RWPE2 (cell line): ENCODE data around the gene ARRB2.

Experiments
- ATAC-seq: fragments of 200-7000 bp; cut with Tn5 transposase; 3 replicates; pipeline ENCODE4 v1.9.1; 2021; ENCODE audit warnings: low read depth
- DNase-seq: peaks from one replicate; pipeline ENCODE4 v3.0.0-alpha.2; 2020; ENCODE audit warnings: low spot score
- H3K27ac ChIP-seq: fragments of 450-650 bp; 2 replicates; pipeline ENCODE4 v1.5.1; 2017; ENCODE audit warnings: mild to moderate bottlenecking; ENCODE audit not compliant: poor library complexity, severe bottlenecking
- H3K27me3 ChIP-seq: fragments of 250-450 bp; sonication (Bioruptor Pico); 2 replicates; pipeline ENCODE4 v1.5.1; 2021; ENCODE audit warnings: mild to moderate bottlenecking, moderate library complexity; ENCODE audit not compliant: insufficient read depth, poor library complexity, severe bottlenecking
- H3K36me3 ChIP-seq: fragments of 250-450 bp; sonication (Bioruptor Pico); 2 replicates; pipeline ENCODE4 v1.5.1; 2020; ENCODE audit warnings: low read depth, mild to moderate bottlenecking, moderate library complexity
- H3K4me1 ChIP-seq: fragments of 250-450 bp; sonication (Bioruptor Pico); 2 replicates; pipeline ENCODE4 v1.5.1; 2021; ENCODE audit warnings: mild to moderate bottlenecking, moderate library complexity; ENCODE audit not compliant: insufficient read depth, poor library complexity, severe bottlenecking
- H3K4me3 ChIP-seq: fragments of 250-450 bp; sonication (Bioruptor Pico); 2 replicates; pipeline ENCODE4 v1.5.1; 2021; ENCODE audit warnings: mild to moderate bottlenecking, moderate library complexity; ENCODE audit not compliant: severe bottlenecking
- H3K9me3 ChIP-seq: fragments of 250-450 bp; sonication (Bioruptor Pico); 2 replicates; pipeline ENCODE4 v1.5.1; 2021; ENCODE audit warnings: mild to moderate bottlenecking, moderate library complexity; ENCODE audit not compliant: severe bottlenecking
- CTCF ChIP-seq: fragments of 450-650 bp; IDR thresholded peaks from one replicate; pipeline ENCODE4 v1.5.1; 2017; ENCODE audit warnings: mild to moderate bottlenecking, moderate library complexity; ENCODE audit not compliant: poor library complexity, severe bottlenecking

ARRB2 gene

GRCh38 chr17:4719684-4720221 lies 9.3 kb downstream of the ARRB2 start:
- DNase-seq (no peak), ATAC-seq (no peak)
- no peaks in the 10 kb centered on the region for H3K27me3 ChIP-seq
- no peak for TF ChIP-seq CTCF
- H3K9me3 ChIP-seq: no peaks in the 10 kb centered on the region
- H3K4me1 ChIP-seq: peaks cover 8% of the 10 kb centered on the region
- no peak overlapping the region for H3K27ac ChIP-seq
- H3K4me3 ChIP-seq: no peak overlapping the region
- H3K36me3 ChIP-seq: peaks cover 10% of the 10 kb centered on the region

GRCh38 chr17:4720787-4721186 lies 10.4 kb downstream of the ARRB2 start:
- peaks cover 10% of the 10 kb centered on the region for H3K36me3 ChIP-seq
- no peak for TF ChIP-seq CTCF
- H3K4me1 ChIP-seq: peaks cover 8% of the 10 kb centered on the region

GRCh38 chr17:4721203-4722135 lies 11.0 kb downstream of the ARRB2 start:
- no peaks in the 10 kb centered on the region for H3K27me3 ChIP-seq
- H3K4me1 ChIP-seq: peaks cover 8% of the 10 kb centered on the region
- no peak overlapping the region for H3K27ac ChIP-seq
- ATAC-seq (peak; percentile 70), DNase-seq (no peak)
- peaks cover 10% of the 10 kb centered on the region for H3K36me3 ChIP-seq
- no peaks in the 10 kb centered on the region for H3K9me3 ChIP-seq
- H3K4me3 ChIP-seq: no peak overlapping the region
- TF ChIP-seq CTCF: no peak

More at GRCh38 chr17:4720787-4721186, 10.4 kb downstream of the ARRB2 start:
- Histone ChIP-seq H3K27me3 (no peaks in the 10 kb centered on the region), H3K4me3 (no peak overlapping the region), H3K27ac (no peak overlapping the region), H3K9me3 (no peaks in the 10 kb centered on the region)
- ATAC-seq (no peak), DNase-seq (no peak)

- H3K36me3 ChIP-seq: 0 out of 2 replicates have a peak, but pooled peaks cover 4% of the 10 kb centered on the region
- no peak overlapping the region for H3K27ac ChIP-seq
- peaks cover 8% of the 10 kb centered on the region for H3K4me1 ChIP-seq
- ATAC-seq: no peak
- H3K9me3 ChIP-seq: no peaks in the 10 kb centered on the region
- no peak for TF ChIP-seq CTCF
- no peak overlapping the region for H3K4me3 ChIP-seq
- DNase-seq: no peak
- H3K27me3 ChIP-seq: no peaks in the 10 kb centered on the region
Measured at GRCh38 chr17:4722678-4723240, 12.3 kb downstream of the ARRB2 start.

GRCh38 chr17:4724650-4725049 lies 14.2 kb downstream of the ARRB2 start:
- Histone ChIP-seq H3K4me3 (no peak overlapping the region), H3K27me3 (no peaks in the 10 kb centered on the region), H3K27ac (no peak overlapping the region), H3K36me3 (no peaks in the 10 kb centered on the region), H3K9me3 (no peaks in the 10 kb centered on the region), H3K4me1 (peaks cover 8% of the 10 kb centered on the region)
- no peak for ATAC-seq
- no peak for TF ChIP-seq CTCF
- DNase-seq: no peak
